PC-3 (cell line): ENCODE data around the gene TRIM10. TPM values are rescaled to one million over a fixed set of nuclear protein-coding genes. Genes with fewer than 3 reads are reported as not detected.

Experiments
- ATAC-seq: fragments of 200-7000 bp; cut with Tn5 transposase; 2 replicates; pipeline ENCODE4 v1.9.1; 2020; ENCODE audit warnings: mild to moderate bottlenecking, moderate library complexity
- BruUV-seq: library from RNA; stranded (reverse); fragments of 400-500 nt; replicated peaks from 2 replicates; lab custom pipeline; 2021; lab: Mats Ljungman, UMichigan
- CTCF ChIA-PET: fragments of 300-600 bp; sonication (Branson Sonifier 250); formaldehyde crosslinking; loops from one replicate; lab custom pipeline; 2022; ENCODE audit warnings: antibody characterized with exemption; lab: Charles Lee
- POLR2A ChIA-PET: fragments of 300-600 bp; sonication (Branson Sonifier 250); formaldehyde crosslinking; loops from one replicate; lab custom pipeline; 2022; ENCODE audit warnings: antibody characterized with exemption; ENCODE audit not compliant: unreplicated experiment; lab: Charles Lee
- DNase-seq: peaks from one replicate; pipeline ENCODE4 v3.0.0-alpha.2; 2015
- H2AFZ ChIP-seq: fragments of 300-600 bp; sonication (generic); 2 replicates; pipeline ENCODE4 v1.6.0; 2016; ENCODE audit warnings: antibody characterized with exemption, low read length
- H3F3A ChIP-seq: fragments of 300-600 bp; sonication (generic); one replicate; pipeline ENCODE4 v1.6.0; 2017; ENCODE audit warnings: antibody characterized with exemption, low read length, control low read depth, mild to moderate bottlenecking; ENCODE audit not compliant: unreplicated experiment
- H3K27ac ChIP-seq: fragments of 300-600 bp; sonication (generic); 2 replicates; pipeline ENCODE4 v1.5.1; 2016; ENCODE audit warnings: mild to moderate bottlenecking, low read length
- H3K27me3 ChIP-seq: fragments of 300-600 bp; sonication (generic); 2 replicates; pipeline ENCODE4 v1.6.1; 2016; ENCODE audit warnings: low read length, mixed read lengths
- H3K36me3 ChIP-seq: fragments of 300-600 bp; sonication (generic); 2 replicates; pipeline ENCODE4 v1.6.1; 2016; ENCODE audit warnings: low read depth, mixed run types, low read length, mixed read lengths
- H3K4me1 ChIP-seq: fragments of 300-600 bp; sonication (generic); 2 replicates; pipeline ENCODE4 v1.5.1; 2016; ENCODE audit warnings: low read length; ENCODE audit not compliant: insufficient read depth
- H3K4me2 ChIP-seq: fragments of 300-600 bp; sonication (generic); 2 replicates; pipeline ENCODE4 v1.6.0; 2016; ENCODE audit warnings: low read length
- H3K4me3 ChIP-seq: fragments of 300-600 bp; sonication (generic); 2 replicates; pipeline ENCODE4 v1.5.1; 2016; ENCODE audit warnings: mild to moderate bottlenecking, low read length, mixed read lengths
- H3K79me2 ChIP-seq: fragments of 300-600 bp; sonication (generic); 2 replicates; pipeline ENCODE4 v1.6.1; 2017; ENCODE audit warnings: low read length, mixed read lengths
- H3K9ac ChIP-seq: fragments of 300-600 bp; sonication (generic); 2 replicates; pipeline ENCODE4 v1.6.0; 2016; ENCODE audit warnings: mild to moderate bottlenecking, low read length
- H3K9me2 ChIP-seq: fragments of 300-600 bp; sonication (generic); replicated peaks from 2 replicates; pipeline ENCODE4 v1.6.1; 2016; ENCODE audit warnings: mixed run types, low read length, mixed read lengths
- H3K9me3 ChIP-seq: fragments of 300-600 bp; sonication (generic); 2 replicates; pipeline ENCODE4 v1.6.1; 2016; ENCODE audit warnings: low read length, mixed read lengths
- H4K20me1 ChIP-seq: fragments of 300-600 bp; sonication (generic); 2 replicates; pipeline ENCODE4 v1.6.1; 2016; ENCODE audit warnings: low read length, mixed read lengths
- CTCF ChIP-seq: fragments of 300-600 bp; sonication (generic); conservative IDR thresholded peaks from 2 replicates; pipeline ENCODE4 v1.5.1; 2017; ENCODE audit warnings: antibody characterized with exemption, low read depth, mild to moderate bottlenecking, low read length
- EZH2 ChIP-seq: fragments of 300-600 bp; sonication (generic); IDR thresholded peaks from one replicate; pipeline ENCODE4 v1.6.1; 2017; ENCODE audit warnings: antibody characterized with exemption, mild to moderate bottlenecking, low read length; ENCODE audit not compliant: unreplicated experiment
- EZH2phosphoT487 ChIP-seq: fragments of 300-600 bp; sonication (generic); IDR thresholded peaks from 2 replicates; pipeline ENCODE4 v1.6.1; 2018; ENCODE audit warnings: mild to moderate bottlenecking, antibody characterized with exemption, low read length, borderline replicate concordance
- intact Hi-C: fragments of 100-400 bp; cut with micrococcal nuclease; formaldehyde crosslinking; loops from 2 replicates; pipeline ENCODE4 v1.9.0; 2023
- total RNA-seq: library from RNA; depleted of rRNA; stranded (reverse); fragments of >200 nt; gene quantifications from 2 replicates; pipeline ENCODE4 v1.2.3, GENCODE V29; 2014

Gene TRIM10
- total RNA-seq, 1 experiment from 2014 or later: not detected

GRCh38 chr6:30149234-30149633, 11.8 kb downstream of the TRIM10 start:
- Histone ChIP-seq H4K20me1 (no peaks in the 10 kb centered on the region), H3K27me3 (0 out of 2 replicates have a peak, but pooled peaks cover 1% of the 10 kb centered on the region), H3K79me2 (no peaks in the 10 kb centered on the region), H3K4me3 (no peak overlapping the region), H3K9ac (no peak overlapping the region), H3K27ac (no peak overlapping the region), H3K9me3 (no peaks in the 10 kb centered on the region), H3K36me3 (no peaks in the 10 kb centered on the region), H3K4me1 (peaks cover 4% of the 10 kb centered on the region), H3K4me2 (no peak overlapping the region), H3K9me2 (no peaks in the 10 kb centered on the region), H2AFZ (no peak overlapping the region), H3F3A (no peaks in the 10 kb centered on the region)
- TF ChIP-seq EZH2phosphoT487 (no peak), CTCF (peak; percentile 36)
- no TSS peak for BruUV-seq
- peak; percentile 13 for DNase-seq
- POLR2A ChIA-PET: no interaction called here
- intact Hi-C loops: loop anchor here (1.0 kb wide), 1 partner anchor 21 kb away; no protein-coding TSS in a partner anchor
- CTCF ChIA-PET: no interaction called here
- 0 out of 2 replicates have a peak, but pooled peaks have one; percentile 40 for ATAC-seq

GRCh38 chr6:30147096-30147495, 13.9 kb downstream of the TRIM10 start:
- Histone ChIP-seq H3K9me3 (no peaks in the 10 kb centered on the region), H2AFZ (no peak overlapping the region), H3K27me3 (peaks cover 10% of the 10 kb centered on the region; the same call in 1 of the 2 replicates), H3K4me3 (no peak overlapping the region), H3F3A (no peaks in the 10 kb centered on the region), H3K9ac (no peak overlapping the region), H3K36me3 (no peaks in the 10 kb centered on the region), H3K9me2 (no peaks in the 10 kb centered on the region), H3K27ac (no peak overlapping the region), H4K20me1 (no peaks in the 10 kb centered on the region), H3K79me2 (no peaks in the 10 kb centered on the region), H3K4me2 (no peak overlapping the region), H3K4me1 (no peaks in the 10 kb centered on the region)
- intact Hi-C loops: no loop called here
- no peak for ATAC-seq
- CTCF ChIA-PET: no interaction called here
- POLR2A ChIA-PET: no interaction called here
- TF ChIP-seq EZH2 (no peak), CTCF (no peak), EZH2phosphoT487 (no peak)
- no peak for DNase-seq
- no TSS peak for BruUV-seq

GRCh38 chr6:30145818-30146217, 15.2 kb downstream of the TRIM10 start:
- no peak for TF ChIP-seq EZH2
- TF ChIP-seq EZH2phosphoT487: no peak
- TF ChIP-seq CTCF: no peak
- Histone ChIP-seq H3K36me3 (no peaks in the 10 kb centered on the region), H3K79me2 (no peaks in the 10 kb centered on the region), H3K9me3 (no peaks in the 10 kb centered on the region), H4K20me1 (no peaks in the 10 kb centered on the region), H3K4me2 (no peak overlapping the region), H2AFZ (no peak overlapping the region), H3F3A (no peaks in the 10 kb centered on the region), H3K4me1 (no peaks in the 10 kb centered on the region), H3K4me3 (no peak overlapping the region), H3K27ac (no peak overlapping the region), H3K9ac (no peak overlapping the region), H3K9me2 (no peaks in the 10 kb centered on the region), H3K27me3 (peaks cover 11% of the 10 kb centered on the region; the same call in 1 of the 2 replicates)
- intact Hi-C loops: no loop called here
- ChIA-PET POLR2A (no interaction called here), CTCF (no interaction called here)
- DNase-seq (no peak), ATAC-seq (no peak)
- no TSS peak for BruUV-seq
